Natural killer cell (primary cell): ENCODE data around the gene RASSF5. TPM values are rescaled to one million over a fixed set of nuclear protein-coding genes. Genes with fewer than 3 reads are reported as not detected.

Source experiments
- ATAC-seq, 3 donors: fragments of 150-1000 bp in 2 of 3; fragments of 200-7000 bp in 1 of 3; cut with Tn5 transposase; 1 replicate in 1 of 3; 2 replicates in 2 of 3; pipeline ENCODE4 v1.10.0; 2021; ENCODE audit warnings: mild to moderate bottlenecking in 2 of 3, moderate library complexity in 2 of 3
- DNase-seq, 2 donors: peaks; one replicate each; pipeline versions ENCODE4 v3.0.0 to v3.0.0-alpha.2; 2013 to 2021; ENCODE audit warnings: mixed read lengths in 1 of 2
- H3K27ac ChIP-seq: one replicate; pipeline ENCODE4 v1.5.1; 2013; ENCODE audit warnings: mild to moderate bottlenecking, low read length
- H3K27me3 ChIP-seq: one replicate; pipeline ENCODE4 v1.6.1; 2013; ENCODE audit warnings: low read length; ENCODE audit not compliant: control insufficient read depth, insufficient read depth
- H3K36me3 ChIP-seq: one replicate; pipeline ENCODE4 v1.6.1; 2013; ENCODE audit warnings: low read length; ENCODE audit not compliant: control insufficient read depth, insufficient read depth
- H3K4me1 ChIP-seq: one replicate; pipeline ENCODE4 v1.6.1; 2013; ENCODE audit warnings: low read length; ENCODE audit not compliant: control insufficient read depth, insufficient read depth
- H3K4me3 ChIP-seq: one replicate; pipeline ENCODE4 v1.5.1; 2013; ENCODE audit warnings: low read length
- H3K9me3 ChIP-seq: one replicate; pipeline ENCODE4 v1.6.1; 2013; ENCODE audit warnings: low read length; ENCODE audit not compliant: control insufficient read depth, insufficient read depth
- H3K27ac Mint-ChIP-seq, 2 donors: one replicate each; pipeline ENCODE4 v1.8.0; 2022; ENCODE audit warnings: mild to moderate bottlenecking in 2 of 2, mixed read lengths in 2 of 2, moderate library complexity in 1 of 2
- H3K27me3 Mint-ChIP-seq, 2 donors: one replicate each; pipeline ENCODE4 v1.8.0; 2022; ENCODE audit warnings: low read depth in 2 of 2, mixed read lengths in 2 of 2
- H3K36me3 Mint-ChIP-seq: one replicate; pipeline ENCODE4 v1.8.0; 2022; ENCODE audit warnings: mixed read lengths
- H3K4me1 Mint-ChIP-seq, 2 donors: one replicate each; pipeline ENCODE4 v1.8.0; 2022; ENCODE audit warnings: mixed read lengths in 2 of 2
- H3K4me3 Mint-ChIP-seq: one replicate; pipeline ENCODE4 v1.8.0; 2022; ENCODE audit warnings: mild to moderate bottlenecking, moderate library complexity, mixed read lengths
- H3K9me3 Mint-ChIP-seq, 2 donors: one replicate each; pipeline ENCODE4 v1.8.0; 2022; ENCODE audit warnings: mixed read lengths in 2 of 2
- WGBS: methylation state at CpG from one replicate; pipeline ENCODE4 v1.1.7; 2013; ENCODE audit warnings: missing lambda C conversion rate; ENCODE audit not compliant: insufficient coverage; 5-methylcytosine and 5-hydroxymethylcytosine counted together
- intact Hi-C: fragments of 100-400 bp; cut with micrococcal nuclease; formaldehyde crosslinking; loops from one replicate; pipeline ENCODE4 v1.14.2; 2022
- total RNA-seq, 4 donors: library from RNA; stranded (reverse); fragments of 120-200 nt in 1 of 4; gene quantifications; one replicate each; pipeline versions ENCODE4 v1.2.3 to v1.2.4, GENCODE V29; 2013 to 2022
- TF ChIP-seq, protein P1 (sequence below): fragments of 200-600 bp; IDR thresholded peaks from one replicate; pipeline ENCODE4 v1.8.0; 2022; ENCODE audit warnings: antibody characterized with exemption

Gene RASSF5
- total RNA-seq, 3 donors from 2014 or later (not counting 1 experiment from before 2014, with no cell fraction given), result 231 to 333 (median 279) TPM

DNA sequence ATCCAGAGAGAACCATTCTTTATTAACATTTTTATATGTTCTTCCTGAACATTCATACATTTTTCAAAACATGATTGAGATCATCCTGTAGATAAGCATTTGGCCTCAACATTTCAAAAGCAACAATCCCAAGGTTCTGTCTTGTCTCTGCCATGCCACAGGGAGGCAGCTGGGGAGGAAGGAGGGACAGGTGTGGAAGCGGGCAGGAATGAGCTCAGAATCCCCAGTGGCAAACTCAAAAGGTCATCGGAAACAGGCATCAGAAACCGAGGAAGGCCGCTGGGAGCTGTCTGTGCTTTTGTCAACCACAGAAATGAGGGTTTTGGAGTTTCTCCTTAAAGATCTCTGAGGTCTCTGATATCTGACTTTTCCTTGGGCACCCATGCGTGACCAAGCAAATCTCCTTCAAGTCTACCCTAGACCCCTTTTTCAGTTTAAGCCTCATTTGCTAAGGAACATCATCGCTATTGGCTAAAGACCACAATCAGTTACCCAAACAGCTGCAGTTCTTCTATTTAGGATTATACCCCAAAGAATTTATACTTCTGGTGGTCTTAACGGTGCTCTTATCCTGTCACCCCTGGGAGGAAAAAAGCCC, 34.0 kb downstream of the RASSF5 start:
- intact Hi-C loops, result no loop called here
- no peaks in the 10 kb centered on the region for H3K36me3 ChIP-seq
- H3K27ac Mint-ChIP-seq, result no peak overlapping the region
- no peak overlapping the region for H3K27ac ChIP-seq
- no peaks in the 10 kb centered on the region for H3K27me3 ChIP-seq
- H3K4me1 Mint-ChIP-seq, result peaks cover 11 to 14% of the 10 kb centered on the region in 2 donors
- 98% methylated on average over 7 of the region's 7 CpGs for WGBS
- no peaks in the 10 kb centered on the region for H3K9me3 ChIP-seq
- DNase-seq (no peak), ATAC-seq (no peak)
- no peaks in the 10 kb centered on the region for H3K9me3 Mint-ChIP-seq
- peaks cover 6% of the 10 kb centered on the region for H3K4me1 ChIP-seq
- no peaks in the 10 kb centered on the region for H3K36me3 Mint-ChIP-seq
- H3K27me3 Mint-ChIP-seq, result no peaks in the 10 kb centered on the region
- no peak overlapping the region for H3K4me3 Mint-ChIP-seq
- TF ChIP-seq, protein P1, sequence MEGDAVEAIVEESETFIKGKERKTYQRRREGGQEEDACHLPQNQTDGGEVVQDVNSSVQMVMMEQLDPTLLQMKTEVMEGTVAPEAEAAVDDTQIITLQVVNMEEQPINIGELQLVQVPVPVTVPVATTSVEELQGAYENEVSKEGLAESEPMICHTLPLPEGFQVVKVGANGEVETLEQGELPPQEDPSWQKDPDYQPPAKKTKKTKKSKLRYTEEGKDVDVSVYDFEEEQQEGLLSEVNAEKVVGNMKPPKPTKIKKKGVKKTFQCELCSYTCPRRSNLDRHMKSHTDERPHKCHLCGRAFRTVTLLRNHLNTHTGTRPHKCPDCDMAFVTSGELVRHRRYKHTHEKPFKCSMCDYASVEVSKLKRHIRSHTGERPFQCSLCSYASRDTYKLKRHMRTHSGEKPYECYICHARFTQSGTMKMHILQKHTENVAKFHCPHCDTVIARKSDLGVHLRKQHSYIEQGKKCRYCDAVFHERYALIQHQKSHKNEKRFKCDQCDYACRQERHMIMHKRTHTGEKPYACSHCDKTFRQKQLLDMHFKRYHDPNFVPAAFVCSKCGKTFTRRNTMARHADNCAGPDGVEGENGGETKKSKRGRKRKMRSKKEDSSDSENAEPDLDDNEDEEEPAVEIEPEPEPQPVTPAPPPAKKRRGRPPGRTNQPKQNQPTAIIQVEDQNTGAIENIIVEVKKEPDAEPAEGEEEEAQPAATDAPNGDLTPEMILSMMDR, result no peak
- no peak overlapping the region for H3K4me3 ChIP-seq

DNA sequence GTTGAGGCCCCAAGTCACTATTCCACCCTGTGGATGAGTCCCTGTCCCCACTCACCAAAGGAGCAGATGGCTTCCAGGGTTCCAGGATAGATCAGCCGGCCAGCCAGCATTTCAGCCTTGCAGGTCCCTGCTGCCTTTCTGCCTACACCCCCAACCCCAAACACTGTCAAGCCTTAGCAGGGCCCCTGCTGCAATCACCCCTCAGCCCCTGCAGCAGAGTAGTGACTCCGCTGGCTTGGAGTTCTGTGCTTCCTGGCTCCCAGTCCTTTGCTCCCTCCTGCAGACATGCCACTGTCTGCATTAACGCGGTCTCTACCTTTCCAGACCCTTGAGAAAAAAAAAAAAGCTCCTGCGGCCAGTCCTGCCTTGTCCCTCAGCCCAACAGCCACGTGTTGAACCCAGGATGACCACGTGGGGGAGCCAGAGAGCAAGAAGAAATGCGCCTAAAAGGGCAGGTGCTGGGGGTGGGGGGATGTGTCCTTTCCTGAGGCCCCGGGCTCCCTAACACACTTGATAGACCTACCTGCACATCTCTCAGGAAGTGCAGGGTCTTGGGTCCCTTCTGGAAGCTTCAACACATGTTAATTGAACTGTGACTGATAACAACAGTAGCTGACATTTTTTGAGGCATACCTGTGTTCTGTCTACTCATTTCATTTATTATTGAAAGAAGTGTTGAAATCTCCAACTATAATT, 37.4 kb downstream of the RASSF5 start:
- H3K27ac Mint-ChIP-seq, result no peak overlapping the region

DNA sequence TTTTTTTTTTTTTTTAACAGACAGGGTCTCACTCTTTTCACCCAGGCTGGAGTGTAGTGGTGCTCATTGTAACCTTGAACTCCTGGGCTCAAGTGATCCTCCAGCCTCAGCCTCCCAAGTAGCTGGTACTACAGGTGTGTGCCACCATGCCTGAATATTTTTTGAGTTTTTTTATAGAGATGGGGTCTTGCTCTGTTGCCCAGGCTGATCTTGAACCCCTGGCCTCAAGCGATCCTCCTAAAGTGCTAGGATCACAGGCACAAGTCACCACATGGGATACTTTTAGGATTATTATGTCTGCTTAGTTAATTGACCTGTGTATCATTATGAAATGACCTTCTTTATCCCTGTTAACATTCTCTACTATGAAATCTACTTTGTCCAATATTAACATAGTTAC, 38.0 kb downstream of the RASSF5 start:
- H3K27ac ChIP-seq, result no peak overlapping the region
- H3K9me3 ChIP-seq, result no peaks in the 10 kb centered on the region
- TF ChIP-seq, protein P1, result no peak
- Mint-ChIP-seq H3K27ac (peak overlapping the region in 1 of 2 donors; percentile 21), H3K36me3 (no peaks in the 10 kb centered on the region), H3K9me3 (no peaks in the 10 kb centered on the region), H3K4me3 (no peak overlapping the region), H3K27me3 (no peaks in the 10 kb centered on the region), H3K4me1 (peaks cover 18 to 22% of the 10 kb centered on the region in 2 donors)
- ATAC-seq (no peak), DNase-seq (no peak)
- H3K4me1 ChIP-seq, result peaks cover 6% of the 10 kb centered on the region
- intact Hi-C loops, result loop anchor here (1.0 kb wide), 1 partner anchor 38 kb away; no protein-coding TSS in a partner anchor
- no CpG with 5 or more reads among the region's 1 CpG for WGBS
- H3K27me3 ChIP-seq, result no peaks in the 10 kb centered on the region
- no peak overlapping the region for H3K4me3 ChIP-seq
- no peaks in the 10 kb centered on the region for H3K36me3 ChIP-seq

More for the DNA sequence above, 37.4 kb downstream of the RASSF5 start:
- no peaks in the 10 kb centered on the region for H3K9me3 Mint-ChIP-seq
- no peak overlapping the region for H3K4me3 Mint-ChIP-seq
- DNase-seq (peak; percentile 82 to 88), ATAC-seq (peak; percentile 83 to 97 (median 95))
- H3K36me3 ChIP-seq, result no peaks in the 10 kb centered on the region
- intact Hi-C loops, result loop anchor here (1.0 kb wide), 1 partner anchor 39 kb away; no protein-coding TSS in a partner anchor
- H3K27me3 ChIP-seq, result no peaks in the 10 kb centered on the region
- H3K4me3 ChIP-seq, result no peak overlapping the region
- WGBS, result 19% methylated on average over 9 of the region's 9 CpGs
- no peaks in the 10 kb centered on the region for H3K36me3 Mint-ChIP-seq
- peaks cover 12 to 16% of the 10 kb centered on the region in 2 donors for H3K4me1 Mint-ChIP-seq
- H3K27ac ChIP-seq, result no peak overlapping the region
- no peaks in the 10 kb centered on the region for H3K27me3 Mint-ChIP-seq
- H3K9me3 ChIP-seq, result no peaks in the 10 kb centered on the region
- TF ChIP-seq, protein P1, result peak; percentile 94
- H3K4me1 ChIP-seq, result peaks cover 6% of the 10 kb centered on the region
